Tibial nerve (tissue), 3 donors: ENCODE data around the gene UBFD1.
A peak's percentile ranks its signal among the peaks of the same experiment; 100 is the strongest.

Source experiments
- CTCF ChIP-seq, 5 experiments: fragments of 200-600 bp in 3 of 5; fragments of 450-650 bp in 2 of 5; sonication (generic) in 3 of 5; IDR thresholded peaks; one replicate each; pipeline ENCODE4 v1.5.1; 2016 to 2019; ENCODE audit warnings: antibody characterized with exemption in 5 of 5, mild to moderate bottlenecking in 3 of 5, moderate library complexity in 2 of 5
- POLR2A ChIP-seq, 2 donors: fragments of 450-650 bp; IDR thresholded peaks; one replicate each; pipeline ENCODE4 v1.6.1; 2017; ENCODE audit warnings: antibody characterized with exemption in 2 of 2, mild to moderate bottlenecking in 2 of 2, moderate library complexity in 2 of 2

- TF ChIP-seq CTCF (IDR thresholded peaks at IDR 0.05) (peak; percentile 89 to 98 (median 95)), POLR2A (IDR thresholded peaks at IDR 0.05) (peak in 1 of 2 donors; percentile 37)
Measured at GRCh38 chr16:23556881-23557778, at the start of gene UBFD1, which contains the start of gene EARS2.
